ENCODE results near the gene VWF.
"Not testable (repeated sequence)": the region's sequence is repeated elsewhere in the genome, so short reads cannot be mapped to it uniquely, and the experiment has no call there.

The VWF gene

DNA sequence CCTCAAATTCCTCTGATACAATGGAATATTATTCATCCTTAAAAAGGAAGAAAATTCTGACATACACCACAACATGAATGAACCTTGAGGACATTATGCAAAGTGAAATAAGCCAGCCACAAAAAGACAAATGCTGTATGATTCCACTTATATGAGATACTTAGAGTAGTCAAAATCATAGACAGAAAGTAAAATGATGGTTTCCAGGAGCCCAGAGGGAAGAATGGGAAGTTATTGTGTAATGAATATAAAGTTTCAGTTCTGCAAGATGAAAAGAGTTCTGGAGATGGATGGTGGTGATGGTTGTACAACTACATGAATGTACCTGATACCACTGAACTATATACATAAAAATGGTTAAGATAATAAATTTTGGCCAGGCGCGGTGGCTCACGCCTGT lies 18.3 kb downstream of the VWF start:
- no peak for DNase-seq (ENCODE audit: low read depth)
- no peak overlapping the region for H3K4me3 ChIP-seq (ENCODE audit: low read depth, low read length)
- in situ Hi-C loops (cut with HindIII; ENCODE audit: low sequenced_read_pairs): no loop called here
- TF ChIP-seq CTCF (IDR thresholded peaks at IDR 0.05; ENCODE audit: low read depth, low read length, missing control alignments): no peak

DNA sequence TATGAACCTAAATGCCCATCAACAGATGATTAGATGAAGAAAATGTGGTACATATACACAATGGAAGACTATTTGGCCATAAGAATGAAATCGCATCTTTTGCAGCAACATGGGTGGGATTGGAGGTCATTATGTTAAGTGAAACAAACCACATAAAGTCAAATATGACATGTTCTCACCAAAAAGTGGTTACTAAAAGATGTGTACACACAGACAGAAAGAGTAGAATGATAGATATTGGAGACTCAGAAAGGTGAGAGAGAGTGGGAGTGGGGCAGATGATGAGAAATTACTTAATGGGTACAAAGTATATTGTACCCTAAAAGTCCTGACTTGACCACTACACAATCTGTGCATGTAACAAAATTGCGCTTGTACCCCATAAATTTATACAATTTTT lies 19.6 kb downstream of the VWF start:
- no peak for TF ChIP-seq CTCF (IDR thresholded peaks at IDR 0.05; ENCODE audit: low read depth, low read length, missing control alignments)
- no peak overlapping the region for H3K4me3 ChIP-seq (ENCODE audit: low read depth, low read length)
- in situ Hi-C loops (cut with HindIII; ENCODE audit: low sequenced_read_pairs): no loop called here
- no peak for DNase-seq (ENCODE audit: low read depth)

DNA sequence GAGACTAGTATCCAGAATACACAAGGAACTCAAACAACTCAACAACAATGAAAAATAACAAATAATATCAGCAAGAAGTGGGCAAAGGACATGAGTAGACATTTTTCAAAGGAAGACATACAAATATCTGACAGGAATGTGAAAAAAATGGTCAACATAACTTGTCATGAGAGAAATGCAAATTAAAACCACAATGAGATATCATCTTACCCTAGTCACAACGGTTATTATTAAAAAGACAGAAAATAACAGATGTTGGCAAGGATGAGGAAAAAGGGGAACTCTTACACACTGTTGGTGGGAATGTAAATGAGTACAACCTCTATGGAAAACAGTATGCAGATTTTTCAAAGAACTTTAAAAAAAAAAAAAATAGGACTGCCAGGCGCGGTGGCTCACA lies 20.4 kb downstream of the VWF start:
- no peak for DNase-seq (ENCODE audit: low read depth)
- in situ Hi-C loops (cut with HindIII; ENCODE audit: low sequenced_read_pairs): no loop called here
- TF ChIP-seq CTCF (IDR thresholded peaks at IDR 0.05; ENCODE audit: low read depth, low read length, missing control alignments): no peak
- no peak overlapping the region for H3K4me3 ChIP-seq (ENCODE audit: low read depth, low read length)

GRCh38 chr12:6102021-6102420 lies 22.4 kb downstream of the VWF start:
- H3K4me3 ChIP-seq (ENCODE audit: low read depth, low read length); in situ Hi-C loops (cut with HindIII; ENCODE audit: low sequenced_read_pairs); DNase-seq (ENCODE audit: low read depth): not testable (repeated sequence)

GRCh38 chr12:6099316-6099715 lies 25.2 kb downstream of the VWF start:
- no peak for TF ChIP-seq CTCF (IDR thresholded peaks at IDR 0.05; ENCODE audit: low read depth, low read length, missing control alignments)

GRCh38 chr12:6097411-6097810 lies 27.1 kb downstream of the VWF start:
- DNase-seq (ENCODE audit: low read depth): no peak
- in situ Hi-C loops (cut with HindIII; ENCODE audit: low sequenced_read_pairs): no loop called here
- H3K4me3 ChIP-seq (ENCODE audit: low read depth, low read length): no peak overlapping the region
- TF ChIP-seq CTCF (IDR thresholded peaks at IDR 0.05; ENCODE audit: low read depth, low read length, missing control alignments): no peak

More at GRCh38 chr12:6099316-6099715, 25.2 kb downstream of the VWF start:
- DNase-seq (ENCODE audit: low read depth): no peak
- in situ Hi-C loops (cut with HindIII; ENCODE audit: low sequenced_read_pairs): no loop called here
- H3K4me3 ChIP-seq (ENCODE audit: low read depth, low read length): no peak overlapping the region

- in situ Hi-C loops (cut with HindIII; ENCODE audit: low sequenced_read_pairs): no loop called here
- no peak overlapping the region for H3K4me3 ChIP-seq (ENCODE audit: low read depth, low read length)
- no peak for DNase-seq (ENCODE audit: low read depth)
- no peak for TF ChIP-seq CTCF (IDR thresholded peaks at IDR 0.05; ENCODE audit: low read depth, low read length, missing control alignments)
Measured at GRCh38 chr12:6096527-6096926, 27.9 kb downstream of the VWF start.

All from astrocyte of the cerebellum (primary cell).